ENCODE results near the gene ARNT2. TPM values are rescaled to one million over a fixed set of nuclear protein-coding genes. Genes with fewer than 3 reads are reported as not detected.

ARNT2 gene
- polyA plus RNA-seq, 2 of the 4 experiments (the other 2 are of a cell fraction): 8.9 to 17.0 TPM

DNA sequence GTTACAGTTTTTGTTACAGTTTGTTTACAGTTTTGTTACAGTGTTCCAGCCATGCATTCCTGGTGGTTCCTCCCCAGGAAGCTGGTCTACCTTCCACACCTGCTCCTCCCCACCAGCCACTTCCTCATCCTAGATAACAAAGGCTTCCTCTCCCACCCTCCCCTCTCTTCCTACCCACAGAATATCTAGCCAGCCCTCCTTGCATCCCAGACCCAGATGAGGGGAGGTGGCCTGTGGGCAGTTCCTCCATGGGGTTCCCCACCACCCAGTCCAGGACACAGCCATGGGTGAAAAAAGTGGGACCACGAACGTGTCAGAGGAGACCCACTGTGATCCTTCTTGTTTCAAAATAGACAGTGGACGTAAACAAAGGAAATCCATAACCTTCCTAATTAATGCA, 168.2 kb downstream of the ARNT2 start:
- FAIRE-seq: no peak
- WGBS (ENCODE audit: missing lambda C conversion rate): 83% methylated on average over 3 of the region's 3 CpGs
- POLR2A ChIA-PET: no interaction called here
- ATAC-seq: no peak
- Histone ChIP-seq H3K9me3 (no peaks in the 10 kb centered on the region), H3K4me1 (no peaks in the 10 kb centered on the region), H3K4me2 (no peak overlapping the region), H3K4me3 (no peak overlapping the region), H3K27ac (no peak overlapping the region)
- DNase-seq (ENCODE audit: low read depth in 1 of 2, low spot score in 1 of 2): no peak
- TF ChIP-seq, protein P1, sequence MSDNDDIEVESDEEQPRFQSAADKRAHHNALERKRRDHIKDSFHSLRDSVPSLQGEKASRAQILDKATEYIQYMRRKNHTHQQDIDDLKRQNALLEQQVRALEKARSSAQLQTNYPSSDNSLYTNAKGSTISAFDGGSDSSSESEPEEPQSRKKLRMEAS (IDR thresholded peaks at IDR 0.05): no peak
- TF ChIP-seq HOXB13 (CRISPR knock-in tag; IDR thresholded peaks at IDR 0.05; ENCODE audit: low read depth): no peak
- TF ChIP-seq KDM5A (IDR thresholded peaks at IDR 0.05): no peak
- no peak for TF ChIP-seq BHLHE40 (IDR thresholded peaks at IDR 0.05; ENCODE audit: low read depth, low read length)
- TF ChIP-seq MAZ (IDR thresholded peaks at IDR 0.05; ENCODE audit: borderline replicate concordance, low read depth, low read length): no peak
- no peak for TF ChIP-seq CBX2 (IDR thresholded peaks at IDR 0.05; ENCODE audit: borderline replicate concordance, low read depth)
- CTCF ChIA-PET: interaction anchor here (1.0 to 2.4 kb wide), 6 partner anchors 87 to 397 kb away, joined by 3 to 18 read pairs (median 6); partner anchors contain the start of gene CEMIP

DNA sequence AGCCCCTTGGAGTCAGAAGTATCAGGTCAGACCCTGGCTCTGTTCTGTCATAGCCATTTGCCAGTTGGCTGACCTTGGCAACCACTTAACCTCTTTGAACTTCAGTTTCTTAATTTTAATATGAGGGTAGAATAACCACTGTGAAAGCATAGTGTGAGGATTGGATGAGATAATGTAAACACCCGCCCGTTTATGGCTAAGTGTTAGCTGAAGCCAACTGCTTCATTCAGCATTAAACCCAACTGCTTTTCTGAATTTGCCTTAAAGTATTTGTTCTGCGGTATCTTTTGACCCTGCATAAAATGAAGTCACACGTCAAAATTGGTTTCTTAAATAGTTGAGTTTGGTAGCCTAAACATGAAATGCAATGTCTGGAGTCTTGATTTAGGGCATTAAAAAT, 169.4 kb downstream of the ARNT2 start:
- no peak for FAIRE-seq
- no peak for ATAC-seq
- DNase-seq (ENCODE audit: low read depth in 1 of 2, low spot score in 1 of 2): no peak
- no peak overlapping the region for H3K27ac ChIP-seq
- 91% methylated on average over 4 of the region's 4 CpGs for WGBS (ENCODE audit: missing lambda C conversion rate)
- POLR2A ChIA-PET: no interaction called here
- H3K4me3 ChIP-seq: no peak overlapping the region
- CTCF ChIA-PET: interaction anchor here (1.2 to 2.7 kb wide), 3 partner anchors 121 to 397 kb away, joined by 3 to 12 read pairs (median 4); partner anchors contain the start of gene CEMIP
- no peak overlapping the region for H3K4me2 ChIP-seq
- H3K9me3 ChIP-seq: no peaks in the 10 kb centered on the region
- TF ChIP-seq, protein P2, sequence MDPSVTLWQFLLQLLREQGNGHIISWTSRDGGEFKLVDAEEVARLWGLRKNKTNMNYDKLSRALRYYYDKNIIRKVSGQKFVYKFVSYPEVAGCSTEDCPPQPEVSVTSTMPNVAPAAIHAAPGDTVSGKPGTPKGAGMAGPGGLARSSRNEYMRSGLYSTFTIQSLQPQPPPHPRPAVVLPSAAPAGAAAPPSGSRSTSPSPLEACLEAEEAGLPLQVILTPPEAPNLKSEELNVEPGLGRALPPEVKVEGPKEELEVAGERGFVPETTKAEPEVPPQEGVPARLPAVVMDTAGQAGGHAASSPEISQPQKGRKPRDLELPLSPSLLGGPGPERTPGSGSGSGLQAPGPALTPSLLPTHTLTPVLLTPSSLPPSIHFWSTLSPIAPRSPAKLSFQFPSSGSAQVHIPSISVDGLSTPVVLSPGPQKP (IDR thresholded peaks at IDR 0.05; ENCODE audit: low read depth, low read length): no peak
- TF ChIP-seq, protein P3, sequence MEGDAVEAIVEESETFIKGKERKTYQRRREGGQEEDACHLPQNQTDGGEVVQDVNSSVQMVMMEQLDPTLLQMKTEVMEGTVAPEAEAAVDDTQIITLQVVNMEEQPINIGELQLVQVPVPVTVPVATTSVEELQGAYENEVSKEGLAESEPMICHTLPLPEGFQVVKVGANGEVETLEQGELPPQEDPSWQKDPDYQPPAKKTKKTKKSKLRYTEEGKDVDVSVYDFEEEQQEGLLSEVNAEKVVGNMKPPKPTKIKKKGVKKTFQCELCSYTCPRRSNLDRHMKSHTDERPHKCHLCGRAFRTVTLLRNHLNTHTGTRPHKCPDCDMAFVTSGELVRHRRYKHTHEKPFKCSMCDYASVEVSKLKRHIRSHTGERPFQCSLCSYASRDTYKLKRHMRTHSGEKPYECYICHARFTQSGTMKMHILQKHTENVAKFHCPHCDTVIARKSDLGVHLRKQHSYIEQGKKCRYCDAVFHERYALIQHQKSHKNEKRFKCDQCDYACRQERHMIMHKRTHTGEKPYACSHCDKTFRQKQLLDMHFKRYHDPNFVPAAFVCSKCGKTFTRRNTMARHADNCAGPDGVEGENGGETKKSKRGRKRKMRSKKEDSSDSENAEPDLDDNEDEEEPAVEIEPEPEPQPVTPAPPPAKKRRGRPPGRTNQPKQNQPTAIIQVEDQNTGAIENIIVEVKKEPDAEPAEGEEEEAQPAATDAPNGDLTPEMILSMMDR (IDR thresholded peaks at IDR 0.05): no peak
- TF ChIP-seq HOXB13 (CRISPR knock-in tag; IDR thresholded peaks at IDR 0.05; ENCODE audit: low read depth) (no peak), NFE2L2 (conservative IDR thresholded peaks at IDR 0.05; ENCODE audit: low read length) (no peak), CEBPB (IDR thresholded peaks at IDR 0.05) (no peak), HOXB5 (CRISPR knock-in tag; IDR thresholded peaks at IDR 0.05) (no peak), RARB (CRISPR knock-in tag; IDR thresholded peaks at IDR 0.05) (no peak), JUN (IDR thresholded peaks at IDR 0.05) (no peak), KDM5A (IDR thresholded peaks at IDR 0.05) (no peak), POLR2A (IDR thresholded peaks at IDR 0.05; ENCODE audit: low read length) (no peak), ZSCAN20 (CRISPR knock-in tag; IDR thresholded peaks at IDR 0.05) (no peak), SREBF2 (IDR thresholded peaks at IDR 0.05) (no peak), MYC (IDR thresholded peaks at IDR 0.05; ENCODE audit: borderline replicate concordance, low read length) (no peak), TFCP2L1 (CRISPR knock-in tag; IDR thresholded peaks at IDR 0.05) (no peak)
- TF ChIP-seq, protein P1 (IDR thresholded peaks at IDR 0.05): no peak
- no peaks in the 10 kb centered on the region for H3K4me1 ChIP-seq

DNA sequence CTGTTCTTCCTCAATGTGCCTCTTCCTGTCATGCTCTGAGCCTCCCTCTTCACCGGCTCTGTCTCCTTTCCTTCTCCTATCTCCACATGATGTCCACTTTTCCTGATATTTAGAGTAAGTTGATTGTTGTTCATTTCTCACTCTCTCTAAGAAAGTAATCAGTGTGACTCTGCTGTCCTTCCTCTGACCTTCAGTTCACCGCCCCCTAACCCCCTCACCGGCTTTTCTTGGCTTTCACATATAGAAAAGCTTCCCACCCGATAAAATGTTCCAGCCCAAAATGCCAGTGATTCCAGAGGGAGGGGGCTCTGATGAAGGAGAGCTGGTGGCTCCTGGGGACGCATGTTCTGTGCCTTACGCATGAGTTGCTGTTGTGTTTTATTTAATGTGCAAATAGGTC, 170.4 kb downstream of the ARNT2 start:
- no peak for ATAC-seq
- Histone ChIP-seq H3K4me3 (no peak overlapping the region), H3K27ac (no peak overlapping the region), H3K9me3 (no peaks in the 10 kb centered on the region), H3K4me1 (no peaks in the 10 kb centered on the region; the same call in 2 of the 3 replicates), H3K4me2 (no peak overlapping the region)
- TF ChIP-seq, protein P4, sequence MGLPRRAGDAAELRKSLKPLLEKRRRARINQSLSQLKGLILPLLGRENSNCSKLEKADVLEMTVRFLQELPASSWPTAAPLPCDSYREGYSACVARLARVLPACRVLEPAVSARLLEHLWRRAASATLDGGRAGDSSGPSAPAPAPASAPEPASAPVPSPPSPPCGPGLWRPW (IDR thresholded peaks at IDR 0.05): no peak
- TF ChIP-seq, protein P5, sequence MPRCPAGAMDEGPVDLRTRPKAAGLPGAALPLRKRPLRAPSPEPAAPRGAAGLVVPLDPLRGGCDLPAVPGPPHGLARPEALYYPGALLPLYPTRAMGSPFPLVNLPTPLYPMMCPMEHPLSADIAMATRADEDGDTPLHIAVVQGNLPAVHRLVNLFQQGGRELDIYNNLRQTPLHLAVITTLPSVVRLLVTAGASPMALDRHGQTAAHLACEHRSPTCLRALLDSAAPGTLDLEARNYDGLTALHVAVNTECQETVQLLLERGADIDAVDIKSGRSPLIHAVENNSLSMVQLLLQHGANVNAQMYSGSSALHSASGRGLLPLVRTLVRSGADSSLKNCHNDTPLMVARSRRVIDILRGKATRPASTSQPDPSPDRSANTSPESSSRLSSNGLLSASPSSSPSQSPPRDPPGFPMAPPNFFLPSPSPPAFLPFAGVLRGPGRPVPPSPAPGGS (IDR thresholded peaks at IDR 0.05): no peak
- FAIRE-seq: no peak
- 86% methylated on average over 6 of the region's 6 CpGs for WGBS (ENCODE audit: missing lambda C conversion rate)
- no peak for DNase-seq (ENCODE audit: low read depth in 1 of 2, low spot score in 1 of 2)
- POLR2A ChIA-PET: no interaction called here
- CTCF ChIA-PET: interaction anchor here (0.7 to 3.8 kb wide), 6 partner anchors 30 to 396 kb away, joined by 3 to 14 read pairs (median 6); partner anchors contain the start of gene CEMIP

Data from A549 (cell line).